Measurements from ENCODE around the gene PNRC2.

Gene PNRC2

DNA sequence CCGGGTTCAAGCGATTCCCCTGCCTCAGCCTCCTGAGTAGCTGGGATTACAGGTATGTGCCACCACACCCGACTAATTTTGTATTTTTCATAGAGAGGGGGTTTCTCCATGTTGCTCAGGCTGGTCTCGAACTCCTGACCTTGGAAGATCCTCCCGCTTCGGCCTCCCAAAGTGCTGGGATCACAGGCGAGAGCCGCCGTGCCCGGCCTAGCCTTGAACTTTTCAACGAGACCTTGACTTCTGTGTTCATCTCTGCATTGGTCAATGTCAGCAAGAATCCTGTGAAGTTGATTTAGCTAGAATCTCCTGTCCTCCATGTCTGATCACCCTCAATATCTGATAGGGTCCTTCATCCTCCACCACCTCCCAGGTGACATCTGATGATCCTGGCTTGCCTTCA lies 35.0 kb upstream of the PNRC2 start:
- ChIA-PET POLR2A (no interaction called here), CTCF (no interaction called here)
- no peak for DNase-seq (ENCODE audit: low read depth, low spot score)
- H3K4me3 ChIP-seq (ENCODE audit: low read depth, low read length): no peak overlapping the region
- TF ChIP-seq, protein P1, sequence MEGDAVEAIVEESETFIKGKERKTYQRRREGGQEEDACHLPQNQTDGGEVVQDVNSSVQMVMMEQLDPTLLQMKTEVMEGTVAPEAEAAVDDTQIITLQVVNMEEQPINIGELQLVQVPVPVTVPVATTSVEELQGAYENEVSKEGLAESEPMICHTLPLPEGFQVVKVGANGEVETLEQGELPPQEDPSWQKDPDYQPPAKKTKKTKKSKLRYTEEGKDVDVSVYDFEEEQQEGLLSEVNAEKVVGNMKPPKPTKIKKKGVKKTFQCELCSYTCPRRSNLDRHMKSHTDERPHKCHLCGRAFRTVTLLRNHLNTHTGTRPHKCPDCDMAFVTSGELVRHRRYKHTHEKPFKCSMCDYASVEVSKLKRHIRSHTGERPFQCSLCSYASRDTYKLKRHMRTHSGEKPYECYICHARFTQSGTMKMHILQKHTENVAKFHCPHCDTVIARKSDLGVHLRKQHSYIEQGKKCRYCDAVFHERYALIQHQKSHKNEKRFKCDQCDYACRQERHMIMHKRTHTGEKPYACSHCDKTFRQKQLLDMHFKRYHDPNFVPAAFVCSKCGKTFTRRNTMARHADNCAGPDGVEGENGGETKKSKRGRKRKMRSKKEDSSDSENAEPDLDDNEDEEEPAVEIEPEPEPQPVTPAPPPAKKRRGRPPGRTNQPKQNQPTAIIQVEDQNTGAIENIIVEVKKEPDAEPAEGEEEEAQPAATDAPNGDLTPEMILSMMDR (IDR thresholded peaks at IDR 0.05; ENCODE audit: insufficient read depth, low read length, missing control alignments): no peak

DNA sequence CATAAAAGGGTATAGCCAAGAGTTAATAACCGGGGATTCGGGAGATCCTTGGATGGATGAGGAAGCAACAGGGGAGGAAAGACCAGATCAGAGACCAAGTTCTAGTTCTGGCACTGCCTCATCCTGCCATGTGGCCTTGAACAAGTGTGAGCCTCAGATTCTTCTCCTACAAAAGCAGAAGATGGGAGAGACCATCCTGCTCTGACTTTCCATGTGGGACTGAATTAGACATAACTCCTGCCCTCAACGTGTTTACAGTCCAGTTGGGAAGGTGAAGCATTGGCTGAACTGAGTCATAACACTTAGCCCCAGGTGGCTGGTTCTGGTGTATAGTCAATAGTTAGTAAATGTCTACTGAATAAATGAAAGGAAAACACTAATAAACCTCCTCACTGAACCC lies 34.3 kb upstream of the PNRC2 start:
- TF ChIP-seq, protein P1 (IDR thresholded peaks at IDR 0.05; ENCODE audit: insufficient read depth, low read length, missing control alignments): no peak
- CTCF ChIA-PET: no interaction called here
- no peak overlapping the region for H3K4me3 ChIP-seq (ENCODE audit: low read depth, low read length)
- POLR2A ChIA-PET: no interaction called here
- DNase-seq (ENCODE audit: low read depth, low spot score): no peak

DNA sequence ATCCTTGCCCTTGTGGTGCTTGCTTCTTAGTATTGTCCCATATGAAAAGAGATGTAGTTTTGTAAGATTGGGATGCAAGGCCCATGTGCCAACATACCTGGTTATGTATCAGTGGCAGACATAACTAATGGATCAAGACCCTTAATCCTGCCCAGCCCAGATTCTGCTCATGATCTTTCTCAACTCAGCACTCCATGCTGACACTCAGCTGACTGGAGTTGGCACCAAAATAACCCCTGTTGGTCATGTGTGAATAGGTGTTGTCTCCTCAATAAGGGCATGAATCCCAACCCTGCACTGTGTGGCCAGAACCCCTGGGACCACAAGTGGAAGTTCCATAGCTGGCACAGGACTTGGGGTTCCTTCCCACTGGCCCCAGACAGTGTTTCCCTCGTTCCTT lies 32.5 kb upstream of the PNRC2 start:
- TF ChIP-seq, protein P1 (IDR thresholded peaks at IDR 0.05; ENCODE audit: insufficient read depth, low read length, missing control alignments): no peak
- no peak for DNase-seq (ENCODE audit: low read depth, low spot score)
- POLR2A ChIA-PET: no interaction called here
- no peak overlapping the region for H3K4me3 ChIP-seq (ENCODE audit: low read depth, low read length)
- CTCF ChIA-PET: interaction anchor here (0.9 kb wide), 1 partner anchor 10 kb away, joined by 3 read pairs; no protein-coding TSS in a partner anchor

DNA sequence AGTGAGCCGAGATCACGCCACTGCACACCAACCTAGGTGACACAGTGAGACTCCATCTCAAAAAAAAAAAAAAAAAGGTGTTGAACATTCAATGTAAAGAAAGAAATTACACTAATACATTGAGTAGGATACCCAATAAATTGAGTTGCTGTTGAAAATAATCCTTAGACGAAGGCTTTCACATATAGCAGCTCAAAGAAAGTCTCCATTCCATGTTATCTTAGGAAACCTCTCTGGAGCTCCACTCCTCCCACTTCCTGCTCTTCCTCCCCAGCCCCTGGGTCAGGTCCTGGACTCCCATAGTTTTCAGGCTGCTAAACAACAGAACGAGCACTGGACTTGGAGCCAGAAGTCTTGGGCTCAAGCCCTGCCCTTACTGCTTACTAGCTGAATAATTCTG lies 30.8 kb upstream of the PNRC2 start:
- ChIA-PET POLR2A (interaction anchor here (0.7 kb wide), 1 partner anchor 10 kb away, joined by 4 read pairs; no protein-coding TSS in a partner anchor), CTCF (interaction anchor here (1.1 kb wide), 2 partner anchors 12 to 157 kb away, joined by 3 to 4 read pairs; no protein-coding TSS in a partner anchor)
- TF ChIP-seq, protein P1 (IDR thresholded peaks at IDR 0.05; ENCODE audit: insufficient read depth, low read length, missing control alignments): no peak
- H3K4me3 ChIP-seq (ENCODE audit: low read depth, low read length): no peak overlapping the region
- no peak for DNase-seq (ENCODE audit: low read depth, low spot score)

DNA sequence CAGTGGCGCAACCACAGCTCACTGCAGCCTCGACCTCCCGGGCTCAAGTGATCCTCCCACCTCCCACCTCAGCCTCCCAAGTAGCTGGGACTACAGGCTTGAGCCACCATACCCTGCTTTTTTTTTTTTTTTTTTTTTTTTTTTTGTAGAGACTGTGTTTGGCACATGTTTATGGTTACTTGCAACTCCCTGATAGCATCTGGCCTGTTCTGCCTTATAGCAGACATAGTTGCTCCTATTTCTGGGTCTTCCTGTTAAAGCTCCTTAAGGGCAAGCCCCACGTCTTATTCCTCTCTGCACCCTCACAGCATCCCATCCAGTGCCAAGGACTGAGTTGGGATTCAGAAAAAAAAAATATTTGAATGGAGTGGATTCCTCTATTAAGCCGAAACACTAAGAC lies 29.4 kb upstream of the PNRC2 start:
- TF ChIP-seq, protein P1 (IDR thresholded peaks at IDR 0.05; ENCODE audit: insufficient read depth, low read length, missing control alignments): no peak
- no peak overlapping the region for H3K4me3 ChIP-seq (ENCODE audit: low read depth, low read length)
- ChIA-PET CTCF (interaction anchor here (0.9 to 2.5 kb wide), 2 partner anchors 21 to 97 kb away, joined by 3 to 9 read pairs; no protein-coding TSS in a partner anchor), POLR2A (interaction anchor here (0.5 to 0.6 kb wide), 2 partner anchors 13 to 43 kb away, joined by 3 to 5 read pairs; no protein-coding TSS in a partner anchor)
- no peak for DNase-seq (ENCODE audit: low read depth, low spot score)

DNA sequence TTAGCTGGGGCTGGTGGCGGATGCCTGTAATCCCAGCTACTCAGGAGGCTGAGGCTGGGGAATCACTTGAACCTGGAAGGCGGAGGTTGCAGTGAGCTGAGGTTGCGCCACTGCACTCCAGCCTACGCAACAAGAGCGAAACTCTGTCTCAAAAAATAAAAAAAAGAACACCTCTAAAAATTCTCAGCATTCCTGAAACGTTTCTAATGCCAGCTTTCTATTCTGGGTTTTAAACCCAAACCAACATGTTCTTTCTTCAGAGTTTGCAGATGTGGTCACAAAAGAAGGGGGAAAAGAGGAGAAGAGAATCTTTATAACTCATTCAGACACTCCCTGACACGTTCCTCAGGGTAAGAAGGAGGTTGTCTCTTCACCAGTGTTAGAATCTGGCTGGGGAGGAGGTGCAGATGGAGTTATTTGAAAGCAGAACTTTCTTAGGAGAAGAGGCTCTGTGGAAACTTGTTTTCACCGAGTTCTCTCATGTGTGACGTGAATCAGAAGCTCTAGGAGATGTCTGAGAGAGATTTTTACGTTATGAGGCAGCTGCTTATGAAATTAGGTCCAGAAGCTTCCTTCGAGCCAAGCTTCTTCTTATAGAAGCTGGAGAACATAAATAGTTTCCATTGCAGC lies 28.7 kb upstream of the PNRC2 start:
- POLR2A ChIA-PET: interaction anchor here (0.5 to 0.6 kb wide), 2 partner anchors 12 to 43 kb away, joined by 3 to 5 read pairs; no protein-coding TSS in a partner anchor
- CTCF ChIA-PET: interaction anchor here (0.7 to 2.5 kb wide), 7 partner anchors 19 to 181 kb away, joined by 3 to 9 read pairs (median 3); partner anchors contain the start of gene MYOM3
- TF ChIP-seq, protein P1 (IDR thresholded peaks at IDR 0.05; ENCODE audit: insufficient read depth, low read length, missing control alignments): no peak
- DNase-seq (ENCODE audit: low read depth, low spot score): peak; percentile 67
- H3K4me3 ChIP-seq (ENCODE audit: low read depth, low read length): peak overlapping the region; percentile 20

Measured in AG04449 (cell line).